Naive thymus-derived CD4-positive, alpha-beta T cell (primary cell): ENCODE measurements around the gene BRD4. TPM values are rescaled to one million over a fixed set of nuclear protein-coding genes. Genes with fewer than 3 reads are reported as not detected.

Source experiments
- ATAC-seq: fragments of 150-1000 bp; cut with Tn5 transposase; 2 replicates; pipeline ENCODE4 v1.10.0; 2021; ENCODE audit warnings: mild to moderate bottlenecking, moderate library complexity
- CTCF ChIA-PET: fragments of 350-600 bp; sonication (Branson Sonifier 250); formaldehyde crosslinking; loops from one replicate; lab custom pipeline; 2021; ENCODE audit warnings: antibody characterized with exemption; lab: Charles Lee
- POLR2A ChIA-PET: fragments of 350-600 bp; sonication (Branson Sonifier 250); formaldehyde crosslinking; loops from one replicate; lab custom pipeline; 2021; ENCODE audit warnings: antibody characterized with exemption, inconsistent platforms; lab: Charles Lee
- DNase-seq, 9 donors: peaks; one replicate each; pipeline versions ENCODE4 v3.0.0 to v3.0.0-alpha.2; 2020 to 2022; ENCODE audit warnings: mixed read lengths in 1 of 9
- H3K27ac ChIP-seq: one replicate; pipeline ENCODE4 v1.7.0; 2013; ENCODE audit warnings: mild to moderate bottlenecking, low read depth, low read length, moderate library complexity
- H3K27me3 ChIP-seq, 2 donors: one replicate each; pipeline ENCODE4 v1.7.0; 2013; ENCODE audit warnings: low read length in 2 of 2, mild to moderate bottlenecking in 2 of 2, moderate library complexity in 2 of 2; ENCODE audit not compliant: control insufficient read depth in 2 of 2, insufficient read depth in 2 of 2
- H3K36me3 ChIP-seq, 3 experiments: 1 replicate in 2 of 3; 2 replicates in 1 of 3; pipeline ENCODE4 v1.7.0; 2013; ENCODE audit warnings: low read length in 3 of 3, mild to moderate bottlenecking in 3 of 3, moderate library complexity in 1 of 3; ENCODE audit not compliant: insufficient read depth in 3 of 3, control insufficient read depth in 2 of 3
- H3K4me1 ChIP-seq, 2 donors: one replicate each; pipeline ENCODE4 v1.7.0; 2013; ENCODE audit warnings: low read length in 2 of 2, mild to moderate bottlenecking in 2 of 2, moderate library complexity in 1 of 2; ENCODE audit not compliant: control insufficient read depth in 2 of 2, insufficient read depth in 2 of 2
- H3K4me3 ChIP-seq: 2 replicates; pipeline ENCODE4 v1.7.0; 2013; ENCODE audit warnings: mild to moderate bottlenecking, low read length
- H3K9me3 ChIP-seq, 3 experiments: 1 replicate in 2 of 3; 2 replicates in 1 of 3; pipeline ENCODE4 v1.7.0; 2013; ENCODE audit warnings: low read length in 3 of 3; ENCODE audit not compliant: control insufficient read depth in 2 of 3
- H3K27ac Mint-ChIP-seq, 9 donors: one replicate each; pipeline ENCODE4 v1.8.0; 2020 to 2022; ENCODE audit warnings: mixed read lengths in 9 of 9, mild to moderate bottlenecking in 8 of 9, moderate library complexity in 5 of 9, inconsistent platforms in 2 of 9
- H3K27me3 Mint-ChIP-seq, 5 donors: one replicate each; pipeline ENCODE4 v1.8.0; 2021 to 2022; ENCODE audit warnings: mixed read lengths in 5 of 5, mild to moderate bottlenecking in 1 of 5
- H3K36me3 Mint-ChIP-seq, 5 donors: one replicate each; pipeline ENCODE4 v1.8.0; 2020 to 2022; ENCODE audit warnings: mixed read lengths in 5 of 5, mild to moderate bottlenecking in 3 of 5, inconsistent platforms in 1 of 5
- H3K4me1 Mint-ChIP-seq, 7 donors: one replicate each; pipeline ENCODE4 v1.8.0; 2020 to 2022; ENCODE audit warnings: mixed read lengths in 7 of 7, mild to moderate bottlenecking in 3 of 7, inconsistent platforms in 1 of 7
- H3K4me3 Mint-ChIP-seq, 10 donors: one replicate each; pipeline ENCODE4 v1.8.0; 2020 to 2022; ENCODE audit warnings: mild to moderate bottlenecking in 10 of 10, mixed read lengths in 10 of 10, moderate library complexity in 6 of 10, inconsistent platforms in 2 of 10
- H3K9me3 Mint-ChIP-seq, 11 donors: one replicate each; pipeline ENCODE4 v1.8.0; 2020 to 2022; ENCODE audit warnings: mixed read lengths in 11 of 11, mild to moderate bottlenecking in 4 of 11, inconsistent platforms in 1 of 11, moderate library complexity in 1 of 11
- intact Hi-C, 2 donors: fragments of 100-400 bp; cut with micrococcal nuclease; formaldehyde crosslinking; loops; one replicate each; pipeline ENCODE4 v1.15.1; 2023
- polyA plus RNA-seq, 2 donors: library from polyadenylated mRNA; unstranded; fragments of 300-500 nt; fragmentation: Illumina TruSeq; gene quantifications; one replicate each; pipeline ENCODE4 v1.2.3, GENCODE V29; 2021
- total RNA-seq, 6 experiments: library from RNA in 5 of 6; stranded (reverse) in 5 of 6; gene quantifications; 1 replicate in 5 of 6; 2 replicates in 1 of 6; pipeline ENCODE4 v1.2.3 and lab custom pipeline; 2021 to 2026

The BRD4 gene
- total and polyA plus RNA-seq, 7 experiments from 2014 or later, result 10.5 to 168 (median 113) TPM

DNA sequence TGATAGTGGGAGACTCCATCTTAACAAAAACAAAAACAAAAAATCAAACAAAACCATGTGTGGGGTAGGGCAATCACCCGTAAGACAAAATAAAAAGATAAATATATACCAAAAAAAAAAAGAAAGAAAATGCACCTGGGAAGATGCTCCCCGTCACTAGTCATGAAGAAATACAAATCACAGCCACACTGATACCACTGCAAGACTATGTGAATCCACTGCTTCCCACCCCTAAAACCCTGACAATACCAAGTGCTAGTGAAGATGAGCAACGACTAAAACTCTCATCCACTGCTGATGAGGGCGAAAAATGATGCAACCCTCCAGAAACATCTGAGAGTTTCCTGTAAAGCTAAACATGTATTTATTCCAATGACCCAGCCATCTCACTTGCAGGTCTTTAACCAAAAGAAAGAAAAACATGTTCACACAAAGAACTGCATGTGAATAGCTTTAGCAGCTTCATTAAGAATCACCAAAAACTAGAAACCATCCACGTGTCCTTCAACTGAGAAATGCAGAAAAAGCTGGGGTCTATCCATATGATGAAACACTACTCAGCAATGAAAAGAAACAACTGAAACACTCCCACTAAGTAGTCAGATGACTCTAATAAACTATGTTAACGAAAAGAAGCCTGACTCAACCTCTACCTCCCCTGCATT lies 31.7 kb downstream of the BRD4 start:
- Mint-ChIP-seq H3K27me3 (no peaks in the 10 kb centered on the region), H3K27ac (peak overlapping the region; percentile 36 to 79 (median 71)), H3K4me3 (peak overlapping the region; percentile 23 to 71 (median 54)), H3K4me1 (peaks cover 76 to 95% (median 90%) of the 10 kb centered on the region in 7 donors), H3K36me3 (peaks cover 2 to 16% (median 4%) of the 10 kb centered on the region in 5 donors), H3K9me3 (no peaks in the 10 kb centered on the region)
- ATAC-seq (no peak), DNase-seq (no peak)
- Histone ChIP-seq H3K4me1 (peaks cover 67 to 86% of the 10 kb centered on the region in 2 donors), H3K9me3 (no peaks in the 10 kb centered on the region), H3K4me3 (no peak overlapping the region), H3K27me3 (no peaks in the 10 kb centered on the region), H3K36me3 (peaks cover 0 to 7% (median 0%) of the 10 kb centered on the region in 3 experiments), H3K27ac (no peak overlapping the region)
- CTCF ChIA-PET, result interaction anchor here (1.7 kb wide), 1 partner anchor 119 kb away, joined by 4 read pairs; the partner anchor contains the start of gene AKAP8L
- intact Hi-C loops, result no loop called here
- POLR2A ChIA-PET, result interaction anchor here (0.6 kb wide), 2 partner anchors 79 to 1016 kb away, joined by 3 read pairs; no protein-coding TSS in a partner anchor

DNA sequence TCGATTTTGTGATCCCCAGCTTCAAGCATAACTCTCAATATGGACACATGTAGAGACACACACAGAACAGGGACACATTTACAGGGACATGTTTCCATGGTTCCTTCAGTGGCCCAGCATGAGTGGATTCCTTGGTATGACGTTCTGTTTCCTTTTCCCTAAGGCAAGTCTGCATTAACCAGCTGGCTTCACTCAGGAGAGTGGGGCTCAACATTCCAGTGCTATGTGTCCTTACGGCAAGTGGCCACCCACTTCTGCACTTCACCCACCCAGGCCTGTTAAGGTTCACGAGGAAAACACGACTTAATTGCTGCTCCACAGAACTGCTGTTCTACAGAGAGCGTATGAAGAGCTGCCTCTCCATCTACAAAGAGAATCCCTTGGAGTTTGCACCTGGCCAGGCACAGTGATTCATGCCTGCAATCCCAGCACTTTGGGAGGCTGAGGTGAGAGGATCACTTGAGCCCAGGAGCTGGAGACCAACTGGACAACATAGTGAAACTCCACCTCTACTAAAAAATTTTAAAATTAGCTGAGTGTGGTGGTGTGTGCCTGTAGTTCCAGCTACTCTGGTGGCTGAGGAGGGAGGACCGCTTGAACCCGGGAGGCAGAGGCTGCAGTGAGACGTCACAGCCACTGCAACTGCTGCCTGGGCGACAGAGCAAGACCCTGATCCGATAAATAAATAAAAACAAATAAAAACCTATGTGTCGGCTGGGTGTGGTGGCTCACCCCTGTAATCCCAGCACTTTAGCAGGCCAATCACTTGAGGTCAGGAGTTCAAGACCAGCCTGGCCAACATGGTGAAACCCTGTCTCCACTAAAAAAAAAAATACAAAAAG lies 32.5 kb downstream of the BRD4 start:
- Histone ChIP-seq H3K27ac (peak overlapping the region; percentile 0), H3K27me3 (no peaks in the 10 kb centered on the region), H3K4me3 (no peak overlapping the region), H3K9me3 (no peaks in the 10 kb centered on the region), H3K4me1 (peaks cover 67 to 84% of the 10 kb centered on the region in 2 donors), H3K36me3 (peaks cover 0 to 7% (median 0%) of the 10 kb centered on the region in 3 experiments)
- Mint-ChIP-seq H3K4me3 (peak overlapping the region; percentile 1 to 74 (median 63)), H3K4me1 (peaks cover 75 to 95% (median 91%) of the 10 kb centered on the region in 7 donors), H3K27me3 (no peaks in the 10 kb centered on the region), H3K9me3 (no peaks in the 10 kb centered on the region), H3K27ac (peak overlapping the region in 8 of 9 donors; percentile 8 to 83 (median 68)), H3K36me3 (peaks cover 3 to 16% (median 4%) of the 10 kb centered on the region in 5 donors)
- no peak for ATAC-seq
- CTCF ChIA-PET, result interaction anchor here (1.7 kb wide), 1 partner anchor 120 kb away, joined by 4 read pairs; the partner anchor contains the start of gene AKAP8L
- POLR2A ChIA-PET, result no interaction called here
- intact Hi-C loops, result loop anchor here in 1 of 2 donors (5.0 kb wide), 1 partner anchor 33 kb away; the partner anchor contains the start of gene BRD4
- DNase-seq, result no peak

DNA sequence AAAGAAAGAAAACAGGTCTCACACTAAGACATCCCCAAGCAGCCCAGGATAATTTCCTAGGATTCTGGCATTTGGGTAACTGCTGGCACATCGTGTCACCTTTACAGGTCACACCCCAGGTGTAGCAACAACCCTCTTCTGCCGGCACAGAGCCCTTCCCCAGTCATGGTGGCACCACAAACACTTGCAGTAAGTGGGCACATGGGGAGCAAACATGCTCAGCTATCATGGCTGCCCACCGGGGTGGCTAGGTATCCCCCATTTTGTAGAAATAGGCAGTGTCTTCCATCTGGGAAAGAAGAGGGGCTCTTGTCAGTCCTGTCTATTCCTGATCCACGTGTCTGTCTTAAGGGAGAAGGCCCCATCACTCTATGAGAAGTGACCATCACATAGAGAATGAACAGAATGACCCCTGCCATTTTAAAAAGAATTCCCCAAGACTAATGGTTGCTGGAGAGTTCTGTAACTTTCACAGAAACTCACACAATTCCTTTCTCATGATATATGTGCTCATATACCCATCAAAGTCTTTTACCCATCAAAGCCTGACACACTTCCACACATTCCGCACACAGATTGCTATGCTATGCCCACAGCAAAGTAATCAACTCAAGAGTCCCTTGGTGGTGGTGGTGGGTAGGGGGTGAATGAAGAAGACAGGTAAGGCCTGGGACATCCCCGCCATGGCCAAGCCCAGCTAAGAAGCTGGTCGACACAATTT lies 33.3 kb downstream of the BRD4 start:
- no peaks in the 10 kb centered on the region for H3K9me3 ChIP-seq
- DNase-seq (no peak), ATAC-seq (no peak)
- Mint-ChIP-seq H3K9me3 (no peaks in the 10 kb centered on the region), H3K4me1 (peaks cover 68 to 95% (median 91%) of the 10 kb centered on the region in 7 donors), H3K4me3 (peak overlapping the region; percentile 36 to 85 (median 67)), H3K27me3 (no peaks in the 10 kb centered on the region), H3K36me3 (peaks cover 3 to 12% (median 4%) of the 10 kb centered on the region in 5 donors), H3K27ac (peak overlapping the region; percentile 38 to 83 (median 70))
- H3K4me3 ChIP-seq, result no peak overlapping the region
- POLR2A ChIA-PET, result interaction anchor here (0.8 to 1.0 kb wide), 2 partner anchors 11 to 34 kb away, joined by 4 to 5 read pairs; no protein-coding TSS in a partner anchor
- intact Hi-C loops, result loop anchor here in 1 of 2 donors (5.0 kb wide), 1 partner anchor 33 kb away; the partner anchor contains the start of gene BRD4
- no peaks in the 10 kb centered on the region for H3K27me3 ChIP-seq
- H3K4me1 ChIP-seq, result peaks cover 67 to 84% of the 10 kb centered on the region in 2 donors
- CTCF ChIA-PET, result interaction anchor here (1.1 to 1.7 kb wide), 2 partner anchors 82 to 120 kb away, joined by 3 to 4 read pairs; partner anchors contain the start of gene AKAP8L
- H3K27ac ChIP-seq, result peak overlapping the region; percentile 0
- H3K36me3 ChIP-seq, result peaks cover 0 to 7% (median 0%) of the 10 kb centered on the region in 3 experiments

DNA sequence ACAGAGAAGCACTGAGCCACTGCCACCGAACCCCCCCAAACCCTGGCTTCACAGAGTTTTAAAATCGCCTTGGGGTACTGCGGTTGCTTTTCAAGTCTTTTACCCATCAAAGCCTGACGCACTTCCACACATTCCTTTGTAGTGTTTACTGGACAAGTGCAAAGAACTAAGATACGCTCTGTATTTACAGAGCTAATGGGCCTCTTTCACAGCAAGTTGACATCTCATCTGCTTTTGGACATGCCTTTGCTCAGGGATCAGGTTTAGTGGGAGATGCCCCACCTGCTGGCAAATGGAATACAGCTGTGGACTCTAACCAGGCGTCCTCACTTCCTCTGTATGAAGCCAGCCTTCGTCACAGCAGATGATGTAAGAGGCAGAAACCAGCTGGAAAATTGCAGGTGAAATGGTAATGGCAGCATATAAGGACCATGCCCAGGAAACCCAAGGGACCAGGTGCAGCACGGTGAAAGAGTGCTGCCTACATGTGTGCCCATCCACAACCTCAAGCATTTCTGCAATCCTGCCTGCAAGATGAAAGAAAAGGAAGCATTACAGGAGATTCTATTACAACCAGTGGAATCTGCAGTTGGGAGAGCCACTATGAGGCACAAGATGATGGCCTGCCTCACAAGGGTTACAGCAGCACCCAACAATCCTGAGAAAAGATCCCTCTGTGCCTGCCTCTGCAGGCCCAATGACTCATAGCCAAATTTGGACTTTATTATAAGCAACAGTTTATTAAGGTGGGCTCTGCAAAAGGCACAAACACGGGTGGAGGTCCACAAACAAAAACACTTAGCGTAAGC lies 34.7 kb downstream of the BRD4 start:
- POLR2A ChIA-PET, result interaction anchor here (0.7 to 1.6 kb wide), 4 partner anchors 10 to 82 kb away, joined by 3 to 6 read pairs (median 4); partner anchors contain the start of gene AKAP8
- Mint-ChIP-seq H3K4me1 (peaks cover 57 to 95% (median 93%) of the 10 kb centered on the region in 7 donors), H3K27me3 (no peaks in the 10 kb centered on the region), H3K36me3 (peaks cover 3 to 12% (median 4%) of the 10 kb centered on the region in 5 donors), H3K9me3 (no peaks in the 10 kb centered on the region), H3K4me3 (peak overlapping the region; percentile 69 to 79 (median 74)), H3K27ac (peak overlapping the region; percentile 15 to 91 (median 68))
- CTCF ChIA-PET, result interaction anchor here (1.1 kb wide), 1 partner anchor 83 kb away, joined by 3 read pairs; no protein-coding TSS in a partner anchor
- intact Hi-C loops, result loop anchor here in 1 of 2 donors (5.0 kb wide), 1 partner anchor 35 kb away; the partner anchor contains the start of gene BRD4
- Histone ChIP-seq H3K9me3 (no peaks in the 10 kb centered on the region), H3K27me3 (no peaks in the 10 kb centered on the region), H3K4me1 (peaks cover 71 to 86% of the 10 kb centered on the region in 2 donors), H3K4me3 (peak overlapping the region; percentile 2), H3K36me3 (peaks cover 0 to 7% (median 0%) of the 10 kb centered on the region in 3 experiments), H3K27ac (peak overlapping the region; percentile 46)
- DNase-seq (peak in 7 of 9 donors; percentile 40 to 54 (median 46)), ATAC-seq (peak; percentile 63)

DNA sequence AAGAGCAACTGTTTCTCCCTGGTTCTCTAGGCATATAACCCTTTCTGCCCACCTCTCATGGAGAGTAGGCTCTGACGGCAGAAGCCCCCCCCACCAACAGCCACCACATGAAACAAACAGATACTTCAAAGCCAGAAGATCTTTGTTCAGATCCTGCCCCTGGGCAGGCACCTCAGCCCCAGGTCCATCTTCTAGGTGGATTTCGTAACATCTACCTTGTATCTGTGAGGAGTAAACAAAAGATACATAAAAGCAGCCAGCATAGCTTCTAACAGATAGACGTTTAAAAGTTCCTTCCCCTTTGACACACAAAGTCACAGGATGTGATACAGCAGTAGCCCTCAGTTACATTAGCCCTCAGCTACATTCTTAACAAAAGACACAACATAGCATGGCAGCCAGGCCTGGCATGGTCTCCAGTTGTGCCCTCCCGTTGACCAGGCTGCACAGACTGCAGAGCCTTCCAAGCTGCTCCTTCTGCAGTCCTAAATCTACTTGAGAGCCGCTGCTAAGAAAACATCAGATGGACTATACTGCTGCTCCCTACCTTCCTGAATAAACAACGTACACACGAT lies 35.4 kb downstream of the BRD4 start:
- Histone ChIP-seq H3K27me3 (no peaks in the 10 kb centered on the region), H3K27ac (peak overlapping the region; percentile 46), H3K9me3 (no peaks in the 10 kb centered on the region), H3K36me3 (peaks cover 0 to 7% (median 0%) of the 10 kb centered on the region in 3 experiments), H3K4me1 (peaks cover 75 to 85% of the 10 kb centered on the region in 2 donors), H3K4me3 (peak overlapping the region; percentile 2)
- intact Hi-C loops, result loop anchor here in 1 of 2 donors (5.0 kb wide), 1 partner anchor 35 kb away; the partner anchor contains the start of gene BRD4
- DNase-seq, result peak in 5 of 9 donors; percentile 24 to 43 (median 28)
- ATAC-seq, result peak; percentile 54
- POLR2A ChIA-PET, result interaction anchor here (1.6 kb wide), 1 partner anchor 82 kb away, joined by 6 read pairs; the partner anchor contains the start of gene AKAP8
- H3K36me3 Mint-ChIP-seq, result peaks cover 3 to 12% (median 4%) of the 10 kb centered on the region in 5 donors
- no peaks in the 10 kb centered on the region for H3K27me3 Mint-ChIP-seq
- H3K27ac Mint-ChIP-seq, result peak overlapping the region; percentile 15 to 91 (median 68)
- CTCF ChIA-PET, result interaction anchor here (0.5 kb wide), 1 partner anchor 37 kb away, joined by 3 read pairs; no protein-coding TSS in a partner anchor
- peak overlapping the region; percentile 69 to 79 (median 74) for H3K4me3 Mint-ChIP-seq
- H3K4me1 Mint-ChIP-seq, result peaks cover 64 to 97% (median 96%) of the 10 kb centered on the region in 7 donors
- H3K9me3 Mint-ChIP-seq, result no peaks in the 10 kb centered on the region
